Fibroblast of mammary gland (primary cell): Measurements from ENCODE around the gene CD44.

Experiments
- DNase-seq: peaks from one replicate; pipeline ENCODE4 v3.0.0-alpha.2; 2010; ENCODE audit warnings: low read depth
- H3K4me3 ChIP-seq: 2 replicates; pipeline ENCODE4 v1.5.1; 2011; ENCODE audit warnings: low read depth, mild to moderate bottlenecking, low read length, moderate library complexity; ENCODE audit not compliant: control insufficient read depth
- TF ChIP-seq, protein P1 (sequence below): conservative IDR thresholded peaks from 2 replicates; pipeline ENCODE4 v1.5.1; 2011; ENCODE audit warnings: low read depth, low read length, inconsistent platforms; ENCODE audit not compliant: control insufficient read depth, insufficient read depth

CD44 gene

DNA sequence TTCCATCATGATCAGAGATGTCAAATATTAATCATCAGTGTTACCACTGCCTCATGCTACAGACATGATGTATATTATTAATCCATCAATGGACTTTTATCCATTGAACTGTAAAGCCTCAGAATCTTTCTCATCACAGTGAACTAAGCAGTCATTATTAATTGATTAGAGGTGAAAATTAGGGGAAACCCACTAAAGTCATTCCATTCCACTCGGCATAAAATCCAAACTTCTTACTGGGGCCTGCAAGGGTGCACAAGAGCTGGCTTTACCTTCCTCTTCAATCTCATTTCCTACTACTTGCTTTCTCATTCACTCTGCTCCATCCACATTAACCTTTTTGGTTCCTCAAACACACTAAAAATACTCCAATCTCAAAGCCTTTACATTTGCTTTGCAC, 7.9 kb upstream of the CD44 start:
- no peak for DNase-seq
- TF ChIP-seq, protein P1, sequence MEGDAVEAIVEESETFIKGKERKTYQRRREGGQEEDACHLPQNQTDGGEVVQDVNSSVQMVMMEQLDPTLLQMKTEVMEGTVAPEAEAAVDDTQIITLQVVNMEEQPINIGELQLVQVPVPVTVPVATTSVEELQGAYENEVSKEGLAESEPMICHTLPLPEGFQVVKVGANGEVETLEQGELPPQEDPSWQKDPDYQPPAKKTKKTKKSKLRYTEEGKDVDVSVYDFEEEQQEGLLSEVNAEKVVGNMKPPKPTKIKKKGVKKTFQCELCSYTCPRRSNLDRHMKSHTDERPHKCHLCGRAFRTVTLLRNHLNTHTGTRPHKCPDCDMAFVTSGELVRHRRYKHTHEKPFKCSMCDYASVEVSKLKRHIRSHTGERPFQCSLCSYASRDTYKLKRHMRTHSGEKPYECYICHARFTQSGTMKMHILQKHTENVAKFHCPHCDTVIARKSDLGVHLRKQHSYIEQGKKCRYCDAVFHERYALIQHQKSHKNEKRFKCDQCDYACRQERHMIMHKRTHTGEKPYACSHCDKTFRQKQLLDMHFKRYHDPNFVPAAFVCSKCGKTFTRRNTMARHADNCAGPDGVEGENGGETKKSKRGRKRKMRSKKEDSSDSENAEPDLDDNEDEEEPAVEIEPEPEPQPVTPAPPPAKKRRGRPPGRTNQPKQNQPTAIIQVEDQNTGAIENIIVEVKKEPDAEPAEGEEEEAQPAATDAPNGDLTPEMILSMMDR: no peak
- no peak overlapping the region for H3K4me3 ChIP-seq

DNA sequence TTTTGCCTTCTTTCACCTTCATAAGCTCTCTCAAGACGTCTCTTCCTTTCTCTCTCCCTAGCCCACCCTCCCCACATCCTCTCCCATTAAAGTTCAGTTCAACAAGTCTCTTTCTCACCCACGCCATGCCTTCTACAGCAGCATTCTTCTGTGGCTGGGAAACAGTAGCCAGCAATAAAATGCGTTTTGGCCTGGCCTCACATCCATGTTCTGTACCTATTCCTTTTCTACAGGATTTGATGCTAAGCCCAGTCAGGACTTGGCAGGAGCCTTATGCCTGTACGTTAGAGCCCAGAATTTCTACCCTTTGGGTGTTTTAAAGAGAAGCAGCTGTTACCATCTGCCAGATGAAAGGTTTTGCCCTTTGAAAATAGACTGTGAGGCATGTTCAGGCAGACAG, 7.1 kb upstream of the CD44 start:
- TF ChIP-seq, protein P1: no peak
- DNase-seq: no peak
- no peak overlapping the region for H3K4me3 ChIP-seq

DNA sequence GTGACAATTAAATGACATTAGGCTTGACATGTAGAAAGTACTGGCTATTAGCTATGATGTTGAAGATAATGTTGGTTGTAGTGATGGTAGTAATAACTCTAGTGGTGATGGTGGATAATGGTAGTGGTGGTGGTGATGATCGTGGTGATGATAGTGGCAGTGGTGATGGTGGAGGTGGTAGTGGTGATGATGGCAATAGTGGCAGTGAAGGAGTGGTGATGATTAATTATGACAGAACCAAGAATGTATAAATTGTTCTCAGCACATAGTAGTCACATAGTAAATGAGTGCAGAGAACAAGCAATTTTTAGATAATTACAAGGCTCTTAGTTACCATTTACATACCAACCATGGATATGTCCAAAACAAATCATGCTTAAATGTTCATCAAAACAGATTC, 5.3 kb upstream of the CD44 start:
- no peak for DNase-seq
- no peak overlapping the region for H3K4me3 ChIP-seq
- TF ChIP-seq, protein P1: no peak

DNA sequence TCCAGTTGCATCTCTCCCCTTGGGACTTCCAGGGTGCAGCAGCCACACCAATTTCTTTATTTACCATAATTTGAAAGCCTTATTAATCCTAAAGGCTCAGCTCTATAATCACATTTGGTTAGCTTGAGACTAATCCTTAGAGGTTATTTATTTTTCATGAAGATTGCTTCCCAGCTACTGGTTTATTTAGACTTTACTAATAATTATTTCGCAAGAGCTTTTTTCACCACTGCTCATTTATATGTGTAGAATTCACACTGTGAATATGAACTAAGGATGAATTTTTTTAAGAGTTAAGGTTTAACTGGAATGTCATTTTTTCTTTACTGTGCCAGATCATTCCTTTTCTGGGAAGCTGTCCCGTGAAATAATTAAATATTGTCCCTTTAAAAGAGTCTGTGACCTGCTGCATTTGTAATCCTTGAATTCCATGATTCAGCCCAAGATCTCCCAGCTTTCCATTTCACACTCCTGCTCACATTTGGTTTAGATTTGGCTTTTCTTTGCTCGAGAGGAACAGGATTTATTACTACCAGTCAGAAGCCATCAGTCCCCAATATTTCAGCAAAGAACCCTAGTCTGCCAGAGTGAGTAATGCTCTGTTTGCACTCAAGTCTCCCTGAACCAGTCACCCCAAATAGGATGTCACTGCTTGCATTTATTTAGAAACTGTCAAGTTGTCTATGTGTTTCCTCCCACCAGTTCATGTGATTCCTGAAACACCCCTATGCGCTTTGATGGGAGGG, 4.4 kb upstream of the CD44 start:
- DNase-seq: peak; percentile 88
- TF ChIP-seq, protein P1: no peak
- H3K4me3 ChIP-seq: no peak overlapping the region

DNA sequence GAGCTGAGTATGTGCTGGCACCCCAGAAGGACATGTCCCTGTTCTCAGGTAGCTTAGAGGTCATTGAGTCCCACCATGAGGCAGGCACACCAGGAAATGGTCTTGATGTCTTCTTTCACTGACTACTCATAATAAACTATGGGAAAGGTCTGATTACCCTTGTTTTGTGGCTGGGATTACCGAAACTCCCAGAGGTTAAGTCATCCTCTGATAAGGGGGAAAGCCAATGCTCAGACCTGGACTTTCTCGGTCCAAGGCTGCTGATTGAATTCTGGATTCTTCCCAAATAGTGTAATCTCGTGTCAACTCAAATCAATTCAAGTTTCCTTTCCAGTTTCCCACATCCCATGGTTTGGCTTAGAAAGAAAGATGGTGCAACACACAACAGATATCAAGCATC, 3.7 kb upstream of the CD44 start:
- DNase-seq: peak; percentile 79
- H3K4me3 ChIP-seq: no peak overlapping the region
- TF ChIP-seq, protein P1: no peak

DNA sequence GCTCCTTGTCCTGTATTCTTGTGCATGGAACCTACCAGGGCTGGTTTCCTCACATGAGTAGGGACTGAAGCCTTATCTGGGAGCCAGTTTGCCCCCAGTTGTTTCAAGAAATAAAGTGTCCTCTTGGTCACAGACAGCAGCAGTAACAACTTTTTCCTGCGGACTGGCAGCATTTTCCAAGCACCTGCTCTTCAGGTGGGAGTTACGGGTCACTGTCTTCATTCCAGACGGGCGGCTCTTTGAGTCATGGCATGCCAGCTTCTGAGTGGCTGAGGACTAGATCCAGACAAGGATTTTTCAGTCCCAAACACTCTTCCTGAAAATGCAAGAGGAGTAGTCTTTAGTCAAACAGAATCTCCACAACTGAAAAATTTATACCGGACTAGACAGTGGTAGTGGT, 2.7 kb upstream of the CD44 start:
- DNase-seq: no peak
- H3K4me3 ChIP-seq: no peak overlapping the region
- TF ChIP-seq, protein P1: no peak
